NB4 (cell line): ENCODE measurements around the gene NIM1K.

Experiments used
- MYC ChIP-seq: IDR thresholded peaks from 2 replicates; pipeline ENCODE4 v1.6.1; 2011; ENCODE audit warnings: low read depth, low read length
- POLR2A ChIP-seq: IDR thresholded peaks from 2 replicates; pipeline ENCODE4 v1.6.1; 2011; ENCODE audit warnings: mild to moderate bottlenecking; ENCODE audit not compliant: insufficient read length; ENCODE audit errors: extremely low read depth
- TF ChIP-seq, protein P1 (sequence below): IDR thresholded peaks from one replicate; pipeline ENCODE4 v1.5.1; 2012; ENCODE audit warnings: low read depth, low read length
- TF ChIP-seq, protein P2 (sequence below): IDR thresholded peaks from 2 replicates; pipeline ENCODE4 v1.6.1; 2011; ENCODE audit warnings: low read depth, low read length

DNA sequence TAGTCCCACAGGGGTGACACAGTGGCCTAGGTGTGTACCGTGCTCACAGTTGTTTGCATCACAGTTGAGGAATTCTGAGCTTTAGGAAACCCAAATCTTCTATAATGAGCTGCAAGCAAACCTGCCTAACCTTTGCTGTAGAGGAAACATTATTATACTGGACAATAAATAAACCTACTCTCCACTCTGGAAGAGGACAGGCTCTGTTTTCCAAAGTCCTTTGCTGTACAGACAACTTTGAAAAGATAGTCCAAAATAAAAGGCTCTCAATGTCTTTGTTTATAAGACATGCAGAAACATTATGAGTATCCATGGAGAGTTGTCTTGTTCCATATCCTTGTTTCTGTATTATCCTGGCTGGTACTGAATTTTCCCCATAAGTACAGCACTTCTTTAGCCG is 42.0 kb upstream of the NIM1K start:
- TF ChIP-seq POLR2A (no peak), MYC (no peak)
- TF ChIP-seq, protein P1, sequence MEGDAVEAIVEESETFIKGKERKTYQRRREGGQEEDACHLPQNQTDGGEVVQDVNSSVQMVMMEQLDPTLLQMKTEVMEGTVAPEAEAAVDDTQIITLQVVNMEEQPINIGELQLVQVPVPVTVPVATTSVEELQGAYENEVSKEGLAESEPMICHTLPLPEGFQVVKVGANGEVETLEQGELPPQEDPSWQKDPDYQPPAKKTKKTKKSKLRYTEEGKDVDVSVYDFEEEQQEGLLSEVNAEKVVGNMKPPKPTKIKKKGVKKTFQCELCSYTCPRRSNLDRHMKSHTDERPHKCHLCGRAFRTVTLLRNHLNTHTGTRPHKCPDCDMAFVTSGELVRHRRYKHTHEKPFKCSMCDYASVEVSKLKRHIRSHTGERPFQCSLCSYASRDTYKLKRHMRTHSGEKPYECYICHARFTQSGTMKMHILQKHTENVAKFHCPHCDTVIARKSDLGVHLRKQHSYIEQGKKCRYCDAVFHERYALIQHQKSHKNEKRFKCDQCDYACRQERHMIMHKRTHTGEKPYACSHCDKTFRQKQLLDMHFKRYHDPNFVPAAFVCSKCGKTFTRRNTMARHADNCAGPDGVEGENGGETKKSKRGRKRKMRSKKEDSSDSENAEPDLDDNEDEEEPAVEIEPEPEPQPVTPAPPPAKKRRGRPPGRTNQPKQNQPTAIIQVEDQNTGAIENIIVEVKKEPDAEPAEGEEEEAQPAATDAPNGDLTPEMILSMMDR = no peak
- TF ChIP-seq, protein P2, sequence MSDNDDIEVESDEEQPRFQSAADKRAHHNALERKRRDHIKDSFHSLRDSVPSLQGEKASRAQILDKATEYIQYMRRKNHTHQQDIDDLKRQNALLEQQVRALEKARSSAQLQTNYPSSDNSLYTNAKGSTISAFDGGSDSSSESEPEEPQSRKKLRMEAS = no peak
